Choroid plexus epithelial cell (primary cell): ENCODE results near the gene ZNF611.

ENCODE experiments used
- DNase-seq: peaks from one replicate; pipeline ENCODE4 v3.0.0-alpha.2; 2010; ENCODE audit warnings: low read depth
- H3K4me3 ChIP-seq: 2 replicates; pipeline ENCODE4 v1.5.1; 2011; ENCODE audit warnings: low read depth, mild to moderate bottlenecking, control low read depth, low read length, moderate library complexity
- CTCF ChIP-seq: conservative IDR thresholded peaks from 2 replicates; pipeline ENCODE4 v1.5.1; 2011; ENCODE audit warnings: low read depth, mild to moderate bottlenecking, control low read depth, inconsistent platforms, low read length, moderate library complexity

The ZNF611 gene

GRCh38 chr19:52666506-52666905 is 68.3 kb downstream of the ZNF611 start:
- DNase-seq = no peak
- no peak for TF ChIP-seq CTCF
- H3K4me3 ChIP-seq = no peak overlapping the region

GRCh38 chr19:52665529-52665928 is 69.3 kb downstream of the ZNF611 start:
- no peak overlapping the region for H3K4me3 ChIP-seq
- peak; percentile 36 for DNase-seq
- TF ChIP-seq CTCF = no peak

- no peak for DNase-seq
- no peak for TF ChIP-seq CTCF
- no peak overlapping the region for H3K4me3 ChIP-seq
These were observed 69.8 kb downstream of the ZNF611 start for GRCh38 chr19:52665027-52665426.

GRCh38 chr19:52664461-52664860 is 70.4 kb downstream of the ZNF611 start:
- H3K4me3 ChIP-seq = no peak overlapping the region
- DNase-seq = no peak
- TF ChIP-seq CTCF = no peak

- no peak overlapping the region for H3K4me3 ChIP-seq
- no peak for DNase-seq
- no peak for TF ChIP-seq CTCF
These were observed 72.2 kb downstream of the ZNF611 start for GRCh38 chr19:52662631-52663030.

- no peak overlapping the region for H3K4me3 ChIP-seq
- TF ChIP-seq CTCF = no peak
- peak; percentile 46 for DNase-seq
These were observed 73.9 kb downstream of the ZNF611 start for GRCh38 chr19:52660981-52661380.

GRCh38 chr19:52659013-52659412 is 75.8 kb downstream of the ZNF611 start:
- TF ChIP-seq CTCF = no peak
- no peak overlapping the region for H3K4me3 ChIP-seq
- no peak for DNase-seq
